Right cardiac atrium (tissue), 5 donors: Measurements from ENCODE around the gene KIF26A. TPM values are rescaled to one million over a fixed set of nuclear protein-coding genes. Genes with fewer than 3 reads are reported as not detected.

Source experiments
- ATAC-seq, 2 donors: fragments of 200-7000 bp; cut with Tn5 transposase; one replicate each; pipeline versions ENCODE4 v1.8.0 to v1.9.1; 2020; ENCODE audit warnings: moderate library complexity in 2 of 2, mild to moderate bottlenecking in 1 of 2
- DNase-seq, 3 donors: peaks; one replicate each; pipeline ENCODE4 v3.0.0-alpha.2; 2020
- H3K27ac ChIP-seq: one replicate; pipeline ENCODE4 v1.5.1; 2013; ENCODE audit warnings: mild to moderate bottlenecking, low read length, control low read depth, moderate library complexity
- H3K27me3 ChIP-seq: one replicate; pipeline ENCODE4 v1.6.1; 2013; ENCODE audit not compliant: control insufficient read depth, insufficient read depth
- H3K4me1 ChIP-seq: one replicate; pipeline ENCODE4 v1.6.1; 2013; ENCODE audit warnings: low read length; ENCODE audit not compliant: control insufficient read depth, insufficient read depth
- H3K4me3 ChIP-seq: one replicate; pipeline ENCODE4 v1.5.1; 2013; ENCODE audit warnings: low read length, control low read depth
- H3K9me3 ChIP-seq: one replicate; pipeline ENCODE4 v1.6.1; 2013; ENCODE audit warnings: low read length; ENCODE audit not compliant: control insufficient read depth
- WGBS: extraction: QIAGEN DNeasy Blood & Tissue Kit; methylation state at CpG from one replicate; pipeline ENCODE4 v1.1.7; 2013; 5-methylcytosine and 5-hydroxymethylcytosine counted together
- intact Hi-C, 4 donors: fragments of 100-400 bp; cut with DNase I; formaldehyde crosslinking; loops; one replicate each; pipeline versions ENCODE4 v1.11.0 to v1.14.0; 2022 to 2023
- polyA plus RNA-seq: library from polyadenylated mRNA; stranded (reverse); fragments of 200-250 nt; gene quantifications from one replicate; pipeline ENCODE4 v1.2.3, GENCODE V29; 2013
- total RNA-seq, 4 donors: library from RNA; stranded (reverse); fragmentation: NEBNext Ultra II Directional; extraction: Animal tissue kit (Norgen Biotek cat#: 25700); gene quantifications; one replicate each; pipeline ENCODE4 v1.2.1, GENCODE V29; 2021
- donor health status: healthy with polysubstance abuse.
- donor health status: DM: no; HTN: yes; CAD: no.
- donor health status: DM: no; HTN: no; CAD: no.
- donor health status: DM: no; HTN: yes; CAD: no; lungs with severe emphysema.
- donor health status: DM: yes; HTN: yes; CAD: no.

The KIF26A gene
- total and polyA plus RNA-seq, 5 donors: 7.1 to 10.6 (median 9.7) TPM

GRCh38 chr14:104217486-104218360 lies 79.3 kb downstream of the KIF26A start:
- peak in 2 of 3 donors; percentile 29 to 31 for DNase-seq
- H3K27ac ChIP-seq: no peak overlapping the region
- H3K4me1 ChIP-seq: peaks cover 3% of the 10 kb centered on the region
- H3K4me3 ChIP-seq: no peak overlapping the region
- no peak for ATAC-seq
- intact Hi-C loops: no loop called here
- 90% methylated on average over 21 of the region's 21 CpGs for WGBS
- no peaks in the 10 kb centered on the region for H3K9me3 ChIP-seq
- H3K27me3 ChIP-seq: no peaks in the 10 kb centered on the region

GRCh38 chr14:104218361-104219180 lies 80.2 kb downstream of the KIF26A start:
- Histone ChIP-seq H3K9me3 (no peaks in the 10 kb centered on the region), H3K27ac (no peak overlapping the region), H3K27me3 (no peaks in the 10 kb centered on the region), H3K4me1 (peaks cover 3% of the 10 kb centered on the region), H3K4me3 (no peak overlapping the region)
- intact Hi-C loops: no loop called here
- WGBS: 86% methylated on average over 22 of the region's 22 CpGs
- no peak for ATAC-seq
- DNase-seq: peak in 2 of 3 donors; percentile 23 to 44

- DNase-seq: peak in 2 of 3 donors; percentile 27 to 44
- H3K4me1 ChIP-seq: peaks cover 8% of the 10 kb centered on the region
- H3K9me3 ChIP-seq: no peaks in the 10 kb centered on the region
- no peak for ATAC-seq
- no peaks in the 10 kb centered on the region for H3K27me3 ChIP-seq
- H3K4me3 ChIP-seq: no peak overlapping the region
- H3K27ac ChIP-seq: no peak overlapping the region
- intact Hi-C loops: loop anchor here in 1 of 4 donors (10.0 kb wide), 1 partner anchor 85 kb away; the partner anchor contains the start of gene KIF26A
- 68% methylated on average over 22 of the region's 22 CpGs for WGBS
Measured at GRCh38 chr14:104219731-104220214, 81.4 kb downstream of the KIF26A start.

GRCh38 chr14:104220215-104221070 lies 82.1 kb downstream of the KIF26A start:
- no peak overlapping the region for H3K4me3 ChIP-seq
- WGBS: 48% methylated on average over 40 of the region's 40 CpGs
- ATAC-seq (no peak), DNase-seq (peak in 2 of 3 donors; percentile 24 to 48)
- H3K9me3 ChIP-seq: no peaks in the 10 kb centered on the region
- H3K27me3 ChIP-seq: no peaks in the 10 kb centered on the region
- intact Hi-C loops: loop anchor here in 1 of 4 donors (10.0 kb wide), 1 partner anchor 86 kb away; the partner anchor contains the start of gene KIF26A
- peaks cover 8% of the 10 kb centered on the region for H3K4me1 ChIP-seq
- no peak overlapping the region for H3K27ac ChIP-seq

- 77% methylated on average over 14 of the region's 14 CpGs for WGBS
- H3K4me1 ChIP-seq: peaks cover 8% of the 10 kb centered on the region
- DNase-seq (peak in 2 of 3 donors; percentile 24 to 29), ATAC-seq (no peak)
- no peak overlapping the region for H3K4me3 ChIP-seq
- H3K27me3 ChIP-seq: no peaks in the 10 kb centered on the region
- H3K27ac ChIP-seq: no peak overlapping the region
- H3K9me3 ChIP-seq: no peaks in the 10 kb centered on the region
- intact Hi-C loops: loop anchor here in 1 of 4 donors (10.0 kb wide), 1 partner anchor 86 kb away; the partner anchor contains the start of gene KIF26A
Measured at GRCh38 chr14:104221071-104221625, 82.8 kb downstream of the KIF26A start.

GRCh38 chr14:104221636-104222369 lies 83.4 kb downstream of the KIF26A start:
- intact Hi-C loops: loop anchor here in 1 of 4 donors (10.0 kb wide), 1 partner anchor 87 kb away; the partner anchor contains the start of gene KIF26A
- no peaks in the 10 kb centered on the region for H3K27me3 ChIP-seq
- no peak for ATAC-seq

GRCh38 chr14:104222396-104223036 lies 84.1 kb downstream of the KIF26A start:
- H3K27me3 ChIP-seq: no peaks in the 10 kb centered on the region
- peaks cover 8% of the 10 kb centered on the region for H3K4me1 ChIP-seq
- ATAC-seq (no peak), DNase-seq (peak in 2 of 3 donors; percentile 33 to 36)
- no peak overlapping the region for H3K27ac ChIP-seq
- 94% methylated on average over 11 of the region's 11 CpGs for WGBS
- H3K4me3 ChIP-seq: no peak overlapping the region
- intact Hi-C loops: loop anchor here in 1 of 4 donors (10.0 kb wide), 1 partner anchor 88 kb away; the partner anchor contains the start of gene KIF26A
- H3K9me3 ChIP-seq: no peaks in the 10 kb centered on the region

More at GRCh38 chr14:104221636-104222369, 83.4 kb downstream of the KIF26A start:
- no peak overlapping the region for H3K27ac ChIP-seq
- WGBS: 94% methylated on average over 21 of the region's 21 CpGs
- peaks cover 8% of the 10 kb centered on the region for H3K4me1 ChIP-seq
- DNase-seq: peak in 2 of 3 donors; percentile 33 to 54
- H3K4me3 ChIP-seq: no peak overlapping the region
- H3K9me3 ChIP-seq: no peaks in the 10 kb centered on the region

GRCh38 chr14:104223101-104224041 lies 85.0 kb downstream of the KIF26A start:
- Histone ChIP-seq H3K4me1 (peaks cover 8% of the 10 kb centered on the region), H3K27ac (no peak overlapping the region), H3K4me3 (peak overlapping the region; percentile 2), H3K9me3 (no peaks in the 10 kb centered on the region), H3K27me3 (no peaks in the 10 kb centered on the region)
- DNase-seq (peak; percentile 59 to 79 (median 74)), ATAC-seq (peak; percentile 60 to 66)
- WGBS: 24% methylated on average over 41 of the region's 41 CpGs
- intact Hi-C loops: loop anchor here in 1 of 4 donors (10.0 kb wide), 1 partner anchor 89 kb away; the partner anchor contains the start of gene KIF26A
